Stimulated activated CD8-positive, alpha-beta memory T cell treated with anti-CD3 and anti-CD28 coated beads, Interleukin-4, amount 100 ng/mL, for 48 hours (primary cell): ENCODE data around the gene ZNF22.

Experiments used
- DNase-seq: peaks from one replicate; pipeline ENCODE4 v3.0.0-alpha.2; 2020

The ZNF22 gene

GRCh38 chr10:45035673-45036072 is 35.0 kb downstream of the ZNF22 start:
- DNase-seq, result no peak

- no peak for DNase-seq
Measured at GRCh38 chr10:45040921-45041542, 40.3 kb downstream of the ZNF22 start.

GRCh38 chr10:45044290-45044689 is 43.6 kb downstream of the ZNF22 start:
- no peak for DNase-seq

GRCh38 chr10:45050551-45051235 is 50.0 kb downstream of the ZNF22 start:
- DNase-seq, result no peak

GRCh38 chr10:45052700-45053099 is 52.0 kb downstream of the ZNF22 start:
- DNase-seq, result no peak

GRCh38 chr10:45053569-45054100 is 52.9 kb downstream of the ZNF22 start:
- DNase-seq, result no peak
